Measurements from ENCODE around the gene LGALS7B.
"Not testable (repeated sequence)": the region's sequence is repeated elsewhere in the genome, so short reads cannot be mapped to it uniquely, and the experiment has no call there.

Gene LGALS7B

GRCh38 chr19:38815059-38816001 is 26.3 kb downstream of the LGALS7B start:
- Mint-ChIP-seq H3K4me3 (no peak overlapping the region), H3K27ac (no peak overlapping the region), H3K27me3 (ENCODE audit: low read depth) (no peaks in the 10 kb centered on the region), H3K4me1 (ENCODE audit: low read depth) (no peaks in the 10 kb centered on the region), H3K36me3 (ENCODE audit: low read depth) (peaks cover 14% of the 10 kb centered on the region), H3K9me3 (no peaks in the 10 kb centered on the region)

DNA sequence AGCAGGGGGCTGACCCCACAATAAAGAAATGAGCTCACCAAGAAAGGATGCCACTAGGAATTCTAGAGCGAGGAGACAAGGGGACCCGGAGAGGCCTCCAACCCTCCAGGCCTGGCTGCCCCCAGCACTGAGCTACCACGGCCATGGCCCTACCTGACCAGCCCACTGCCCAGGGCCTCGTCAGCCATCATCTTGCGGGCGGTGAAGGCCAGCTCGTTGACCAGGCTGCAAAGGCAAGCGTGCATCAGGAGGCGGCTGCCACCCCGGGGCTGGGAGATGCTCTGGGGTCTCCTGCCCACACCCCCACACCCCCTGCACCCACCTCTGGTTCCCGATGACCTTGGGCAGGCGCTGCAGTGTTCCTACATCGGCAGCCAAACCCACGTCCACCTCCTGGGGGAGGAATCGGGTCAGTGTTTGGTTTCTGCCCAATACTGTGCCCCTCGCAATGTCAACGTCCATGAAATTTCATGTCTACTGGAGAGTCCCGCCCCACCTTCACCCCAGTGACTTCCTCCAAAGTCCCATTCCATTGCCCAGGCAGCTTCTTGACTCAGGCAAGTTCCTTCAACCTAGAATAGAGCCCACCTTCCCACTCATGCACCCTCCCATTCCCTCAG is 27.2 kb downstream of the LGALS7B start:
- peaks cover 21% of the 10 kb centered on the region for H3K36me3 Mint-ChIP-seq (ENCODE audit: low read depth)
- no peaks in the 10 kb centered on the region for H3K9me3 Mint-ChIP-seq
- H3K27me3 Mint-ChIP-seq (ENCODE audit: low read depth) = no peaks in the 10 kb centered on the region
- no peak overlapping the region for H3K27ac Mint-ChIP-seq
- no peaks in the 10 kb centered on the region for H3K4me1 Mint-ChIP-seq (ENCODE audit: low read depth)
- no peak overlapping the region for H3K4me3 Mint-ChIP-seq

GRCh38 chr19:38817081-38817480 is 28.1 kb downstream of the LGALS7B start:
- H3K9me3 Mint-ChIP-seq = no peaks in the 10 kb centered on the region
- H3K4me3 Mint-ChIP-seq = no peak overlapping the region
- no peaks in the 10 kb centered on the region for H3K27me3 Mint-ChIP-seq (ENCODE audit: low read depth)
- H3K36me3 Mint-ChIP-seq (ENCODE audit: low read depth) = peaks cover 21% of the 10 kb centered on the region
- H3K27ac Mint-ChIP-seq = no peak overlapping the region
- no peaks in the 10 kb centered on the region for H3K4me1 Mint-ChIP-seq (ENCODE audit: low read depth)

- Mint-ChIP-seq H3K27ac (peak overlapping the region; percentile 13), H3K36me3 (ENCODE audit: low read depth) (peaks cover 40% of the 10 kb centered on the region), H3K4me1 (ENCODE audit: low read depth) (peaks cover 4% of the 10 kb centered on the region), H3K4me3 (no peak overlapping the region), H3K27me3 (ENCODE audit: low read depth) (no peaks in the 10 kb centered on the region), H3K9me3 (no peaks in the 10 kb centered on the region)
Observed at GRCh38 chr19:38819231-38819920, 30.4 kb downstream of the LGALS7B start.

DNA sequence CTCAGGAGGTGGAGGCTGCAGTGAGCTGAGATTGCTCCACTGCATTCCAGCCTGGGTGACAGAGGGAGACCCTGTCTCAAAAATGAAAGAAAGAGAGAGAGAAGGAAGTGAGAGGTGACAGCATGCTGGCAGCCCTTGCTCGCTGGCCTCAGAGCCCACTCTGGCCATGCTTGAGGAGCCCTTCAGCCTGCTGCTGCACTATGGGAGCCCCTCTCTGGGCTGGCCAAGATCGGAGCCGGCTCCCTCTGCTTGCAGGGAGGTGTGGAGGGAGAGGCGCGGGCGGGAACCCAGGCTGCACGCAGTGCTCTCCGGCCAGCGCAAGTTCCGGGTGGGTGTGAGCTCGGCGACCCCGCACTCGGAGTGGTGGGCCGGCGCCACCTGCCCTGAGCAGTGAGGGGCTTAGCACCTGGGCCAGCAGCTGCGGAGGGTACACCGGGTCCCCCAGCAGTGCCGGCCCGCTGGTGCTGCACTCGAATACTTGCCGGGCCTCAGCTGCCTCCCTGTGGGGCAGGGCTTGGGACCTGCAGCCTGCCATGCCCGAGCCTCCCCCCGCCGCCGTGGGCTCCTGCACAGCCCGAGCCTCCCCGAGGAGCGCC is 32.3 kb downstream of the LGALS7B start:
- not testable (repeated sequence) for H3K27ac Mint-ChIP-seq; H3K4me1 Mint-ChIP-seq (ENCODE audit: low read depth); H3K9me3 Mint-ChIP-seq; H3K27me3 Mint-ChIP-seq (ENCODE audit: low read depth); H3K4me3 Mint-ChIP-seq
- peaks cover 39% of the 10 kb centered on the region for H3K36me3 Mint-ChIP-seq (ENCODE audit: low read depth)

DNA sequence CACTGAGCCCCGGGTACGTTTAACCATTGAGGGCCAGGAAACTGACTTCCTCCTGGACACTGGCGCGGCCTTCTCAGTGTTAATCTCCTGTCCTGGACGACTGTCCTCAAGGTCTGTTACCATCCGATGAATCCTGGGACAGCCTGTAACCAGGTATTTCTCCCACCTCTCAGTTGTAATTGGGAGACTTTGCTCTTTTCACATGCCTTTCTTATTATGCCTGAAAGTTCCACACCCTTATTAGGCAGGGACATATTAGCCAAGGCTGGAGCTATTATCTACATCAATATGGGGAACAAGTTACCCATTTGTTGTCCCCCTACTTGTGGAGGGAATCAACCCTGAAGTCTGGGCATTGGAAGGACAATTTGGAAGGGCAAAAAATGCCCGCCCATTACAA is 36.9 kb downstream of the LGALS7B start:
- Mint-ChIP-seq H3K36me3 (ENCODE audit: low read depth) (peaks cover 49% of the 10 kb centered on the region), H3K4me1 (ENCODE audit: low read depth) (peaks cover 22% of the 10 kb centered on the region)
- not testable (repeated sequence) for H3K27ac Mint-ChIP-seq; H3K4me3 Mint-ChIP-seq; H3K9me3 Mint-ChIP-seq; H3K27me3 Mint-ChIP-seq (ENCODE audit: low read depth)

- H3K36me3 Mint-ChIP-seq (ENCODE audit: low read depth) = peaks cover 50% of the 10 kb centered on the region
- peak overlapping the region; percentile 49 for H3K27ac Mint-ChIP-seq
- no peaks in the 10 kb centered on the region for H3K27me3 Mint-ChIP-seq (ENCODE audit: low read depth)
- peaks cover 31% of the 10 kb centered on the region for H3K4me1 Mint-ChIP-seq (ENCODE audit: low read depth)
- no peaks in the 10 kb centered on the region for H3K9me3 Mint-ChIP-seq
- H3K4me3 Mint-ChIP-seq = no peak overlapping the region
Observed at GRCh38 chr19:38826856-38827551, 38.0 kb downstream of the LGALS7B start.

DNA sequence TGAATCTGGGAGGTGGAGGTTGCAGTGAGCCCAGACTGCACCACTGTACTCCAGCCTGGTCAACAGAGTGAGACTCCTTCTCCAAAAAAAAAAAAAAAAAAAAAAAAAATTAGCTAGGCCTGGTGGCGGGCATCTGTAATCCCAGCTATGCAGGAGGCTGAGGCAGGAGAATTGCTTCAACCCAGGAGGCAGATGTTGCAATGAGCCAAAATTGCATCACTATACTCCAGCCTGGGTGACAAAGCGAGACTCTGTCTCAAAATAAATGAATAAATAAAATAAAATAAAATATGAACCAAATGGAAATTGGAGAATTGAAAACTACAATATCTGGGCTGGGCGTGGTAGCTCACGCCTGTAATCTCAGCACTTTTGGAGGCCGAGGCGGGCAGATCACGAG is 40.2 kb downstream of the LGALS7B start:
- not testable (repeated sequence) for H3K9me3 Mint-ChIP-seq; H3K27ac Mint-ChIP-seq; H3K27me3 Mint-ChIP-seq (ENCODE audit: low read depth); H3K4me3 Mint-ChIP-seq
- H3K4me1 Mint-ChIP-seq (ENCODE audit: low read depth) = peaks cover 33% of the 10 kb centered on the region
- H3K36me3 Mint-ChIP-seq (ENCODE audit: low read depth) = peaks cover 34% of the 10 kb centered on the region

DNA sequence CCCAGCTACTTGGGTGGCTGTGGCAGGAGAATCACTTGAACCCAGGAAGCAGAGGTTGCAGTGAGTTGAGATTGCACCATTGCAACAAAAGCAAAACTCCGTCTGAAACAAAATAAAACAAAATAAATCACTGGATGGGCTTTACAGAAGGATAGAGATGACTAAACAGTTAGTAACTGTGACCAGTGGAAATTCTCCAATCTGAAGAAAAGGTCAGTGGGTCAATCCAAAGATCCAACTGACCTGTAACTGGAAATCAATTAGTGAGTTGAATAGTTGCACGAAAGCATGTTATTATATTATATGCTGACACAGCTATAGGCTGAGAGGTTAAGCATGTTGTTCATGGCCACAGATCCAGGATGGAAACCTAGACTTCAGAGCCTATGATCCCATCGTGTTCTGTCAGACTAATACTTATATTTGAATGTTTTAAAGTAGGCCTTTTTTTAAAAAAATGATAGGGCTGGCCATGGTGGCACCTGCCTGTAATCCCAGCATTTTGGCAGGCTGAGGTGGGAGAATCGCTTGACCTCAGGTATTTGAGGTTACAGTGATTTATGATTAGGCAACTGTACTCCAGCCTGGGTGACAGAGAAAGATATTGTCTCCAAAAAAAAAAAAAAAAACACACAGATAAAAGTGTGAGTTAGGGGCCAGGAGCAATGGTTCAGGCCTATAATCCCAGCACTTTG is 41.2 kb downstream of the LGALS7B start:
- Mint-ChIP-seq H3K9me3 (no peaks in the 10 kb centered on the region), H3K27me3 (ENCODE audit: low read depth) (no peaks in the 10 kb centered on the region), H3K4me1 (ENCODE audit: low read depth) (peaks cover 33% of the 10 kb centered on the region), H3K27ac (peak overlapping the region; percentile 88), H3K36me3 (ENCODE audit: low read depth) (peaks cover 26% of the 10 kb centered on the region), H3K4me3 (peak overlapping the region; percentile 96)

- Mint-ChIP-seq H3K9me3 (no peaks in the 10 kb centered on the region), H3K27ac (peak overlapping the region; percentile 88), H3K27me3 (ENCODE audit: low read depth) (no peaks in the 10 kb centered on the region), H3K4me1 (ENCODE audit: low read depth) (peaks cover 33% of the 10 kb centered on the region), H3K36me3 (ENCODE audit: low read depth) (peaks cover 33% of the 10 kb centered on the region), H3K4me3 (peak overlapping the region; percentile 96)
Observed at GRCh38 chr19:38831142-38831605, 42.2 kb downstream of the LGALS7B start.

GRCh38 chr19:38833092-38833425 is 44.1 kb downstream of the LGALS7B start:
- Mint-ChIP-seq H3K27me3 (ENCODE audit: low read depth) (no peaks in the 10 kb centered on the region), H3K4me3 (no peak overlapping the region), H3K4me1 (ENCODE audit: low read depth) (peaks cover 28% of the 10 kb centered on the region), H3K36me3 (ENCODE audit: low read depth) (peaks cover 32% of the 10 kb centered on the region), H3K9me3 (no peaks in the 10 kb centered on the region), H3K27ac (no peak overlapping the region)

- H3K9me3 Mint-ChIP-seq = no peaks in the 10 kb centered on the region
- no peaks in the 10 kb centered on the region for H3K27me3 Mint-ChIP-seq (ENCODE audit: low read depth)
- H3K4me3 Mint-ChIP-seq = no peak overlapping the region
- H3K4me1 Mint-ChIP-seq (ENCODE audit: low read depth) = peaks cover 28% of the 10 kb centered on the region
- H3K36me3 Mint-ChIP-seq (ENCODE audit: low read depth) = peaks cover 34% of the 10 kb centered on the region
- H3K27ac Mint-ChIP-seq = no peak overlapping the region
Observed at GRCh38 chr19:38834104-38834490, 45.1 kb downstream of the LGALS7B start.

- H3K9me3 Mint-ChIP-seq = no peaks in the 10 kb centered on the region
- H3K27ac Mint-ChIP-seq = peak overlapping the region; percentile 9
- H3K4me1 Mint-ChIP-seq (ENCODE audit: low read depth) = peaks cover 30% of the 10 kb centered on the region
- H3K4me3 Mint-ChIP-seq = no peak overlapping the region
- peaks cover 39% of the 10 kb centered on the region for H3K36me3 Mint-ChIP-seq (ENCODE audit: low read depth)
- H3K27me3 Mint-ChIP-seq (ENCODE audit: low read depth) = no peaks in the 10 kb centered on the region
Observed at GRCh38 chr19:38834590-38834989, 45.6 kb downstream of the LGALS7B start.
